Fibroblast of villous mesenchyme (primary cell): ENCODE results near the gene SLC22A12. TPM values are rescaled to one million over a fixed set of nuclear protein-coding genes. Genes with fewer than 3 reads are reported as not detected.
A peak's percentile ranks its signal among the peaks of the same experiment; 100 is the strongest.

ENCODE experiments used
- DNase-seq: peaks from one replicate; pipeline ENCODE4 v3.0.0-alpha.2; 2010; ENCODE audit warnings: low read depth
- H3K4me3 ChIP-seq: 2 replicates; pipeline ENCODE4 v1.5.1; 2011; ENCODE audit warnings: low read depth, mild to moderate bottlenecking, low read length
- total RNA-seq: library from RNA; depleted of rRNA; stranded (reverse); fragments of >200 nt; gene quantifications from 2 replicates; pipeline ENCODE4 v1.2.3, GENCODE V29; 2012
- TF ChIP-seq, protein P1 (sequence below): IDR thresholded peaks from 2 replicates; pipeline ENCODE4 v1.5.1; 2012; ENCODE audit warnings: low read depth, mild to moderate bottlenecking, low read length; ENCODE audit not compliant: insufficient read depth

The SLC22A12 gene
- total RNA-seq, 1 donor = not detected

DNA sequence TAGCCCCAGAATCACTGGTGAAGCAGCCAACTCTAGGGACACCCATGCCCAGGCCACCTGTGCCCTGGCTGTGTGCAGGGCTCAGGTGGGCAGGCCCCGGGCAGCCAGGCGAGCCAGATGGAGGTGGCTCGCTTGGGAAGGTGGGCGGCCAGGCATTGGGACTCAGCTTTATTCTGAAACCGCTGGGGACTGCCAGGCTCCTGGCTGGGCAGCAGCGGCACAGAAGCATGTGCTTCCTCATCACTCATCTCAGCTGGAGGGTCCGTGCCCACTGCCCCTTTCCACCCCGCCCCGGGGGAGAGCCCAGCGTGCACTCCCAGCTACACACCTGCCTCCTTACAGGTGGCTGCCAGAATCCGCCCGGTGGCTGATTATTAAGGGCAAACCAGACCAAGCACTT is 27.1 kb upstream of the SLC22A12 start:
- H3K4me3 ChIP-seq = no peak overlapping the region
- TF ChIP-seq, protein P1, sequence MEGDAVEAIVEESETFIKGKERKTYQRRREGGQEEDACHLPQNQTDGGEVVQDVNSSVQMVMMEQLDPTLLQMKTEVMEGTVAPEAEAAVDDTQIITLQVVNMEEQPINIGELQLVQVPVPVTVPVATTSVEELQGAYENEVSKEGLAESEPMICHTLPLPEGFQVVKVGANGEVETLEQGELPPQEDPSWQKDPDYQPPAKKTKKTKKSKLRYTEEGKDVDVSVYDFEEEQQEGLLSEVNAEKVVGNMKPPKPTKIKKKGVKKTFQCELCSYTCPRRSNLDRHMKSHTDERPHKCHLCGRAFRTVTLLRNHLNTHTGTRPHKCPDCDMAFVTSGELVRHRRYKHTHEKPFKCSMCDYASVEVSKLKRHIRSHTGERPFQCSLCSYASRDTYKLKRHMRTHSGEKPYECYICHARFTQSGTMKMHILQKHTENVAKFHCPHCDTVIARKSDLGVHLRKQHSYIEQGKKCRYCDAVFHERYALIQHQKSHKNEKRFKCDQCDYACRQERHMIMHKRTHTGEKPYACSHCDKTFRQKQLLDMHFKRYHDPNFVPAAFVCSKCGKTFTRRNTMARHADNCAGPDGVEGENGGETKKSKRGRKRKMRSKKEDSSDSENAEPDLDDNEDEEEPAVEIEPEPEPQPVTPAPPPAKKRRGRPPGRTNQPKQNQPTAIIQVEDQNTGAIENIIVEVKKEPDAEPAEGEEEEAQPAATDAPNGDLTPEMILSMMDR = no peak
- DNase-seq = no peak

DNA sequence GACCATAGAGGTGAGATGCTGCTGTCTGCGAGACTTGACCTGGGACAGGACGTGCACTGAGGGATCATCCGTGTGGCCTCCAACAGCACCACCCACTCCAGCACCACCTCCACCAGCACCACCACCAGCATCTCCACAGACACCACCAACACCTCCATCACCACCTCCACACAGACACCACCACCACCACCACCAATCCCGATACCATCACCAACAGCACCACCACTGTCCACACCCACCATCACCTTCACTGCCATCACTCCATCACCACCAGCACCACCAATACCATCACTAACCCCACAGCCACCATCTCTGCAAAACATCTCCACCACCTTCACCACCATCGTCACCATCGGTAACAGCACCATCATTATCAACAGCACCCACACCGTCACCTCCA is 26.6 kb upstream of the SLC22A12 start:
- no peak overlapping the region for H3K4me3 ChIP-seq
- DNase-seq = no peak
- TF ChIP-seq, protein P1 = no peak

DNA sequence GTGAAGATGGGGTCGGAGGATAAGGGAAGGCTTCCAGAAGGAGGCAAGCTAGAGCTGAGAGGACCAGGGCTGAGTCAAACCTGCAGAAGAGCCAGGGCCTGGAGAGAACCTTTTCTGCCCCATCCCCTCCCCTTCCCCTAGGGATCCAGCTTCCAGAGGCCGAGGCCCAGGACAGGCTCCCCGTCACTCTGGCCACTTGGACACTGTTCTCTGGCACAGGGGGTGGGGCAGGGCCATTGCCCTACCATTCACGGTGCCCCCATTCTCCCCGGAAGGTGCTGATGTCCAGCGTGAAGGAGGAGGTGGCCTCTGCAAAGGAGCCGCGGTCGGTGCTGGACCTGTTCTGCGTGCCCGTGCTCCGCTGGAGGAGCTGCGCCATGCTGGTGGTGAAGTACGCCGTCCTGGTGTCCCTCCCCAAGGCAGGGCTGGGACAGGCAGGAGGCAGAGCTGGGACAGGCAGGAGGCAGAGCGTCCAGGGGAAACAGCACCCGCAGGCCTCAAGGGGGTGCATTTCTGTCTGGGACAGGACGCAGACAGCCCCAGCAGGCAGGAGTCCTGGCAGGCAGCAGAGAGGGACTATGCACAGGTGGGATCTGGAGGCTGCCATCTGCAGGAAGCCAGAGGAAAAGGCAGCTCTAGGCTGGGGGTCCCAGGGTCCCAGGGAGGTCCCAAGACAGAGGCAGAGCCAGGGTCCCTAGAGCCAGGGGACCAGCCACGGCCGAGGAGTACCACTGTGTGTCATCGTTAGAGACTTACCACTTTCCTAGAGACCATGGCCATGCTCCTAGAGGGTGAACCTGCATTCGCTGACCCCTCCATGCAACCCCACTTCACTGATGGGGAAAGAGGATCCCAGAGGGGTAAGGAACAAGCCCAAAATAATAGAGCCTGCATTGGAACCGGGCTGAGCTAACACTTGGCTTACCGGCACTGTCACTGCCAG is 25.8 kb upstream of the SLC22A12 start:
- no peak for DNase-seq
- H3K4me3 ChIP-seq = no peak overlapping the region
- TF ChIP-seq, protein P1 = no peak

DNA sequence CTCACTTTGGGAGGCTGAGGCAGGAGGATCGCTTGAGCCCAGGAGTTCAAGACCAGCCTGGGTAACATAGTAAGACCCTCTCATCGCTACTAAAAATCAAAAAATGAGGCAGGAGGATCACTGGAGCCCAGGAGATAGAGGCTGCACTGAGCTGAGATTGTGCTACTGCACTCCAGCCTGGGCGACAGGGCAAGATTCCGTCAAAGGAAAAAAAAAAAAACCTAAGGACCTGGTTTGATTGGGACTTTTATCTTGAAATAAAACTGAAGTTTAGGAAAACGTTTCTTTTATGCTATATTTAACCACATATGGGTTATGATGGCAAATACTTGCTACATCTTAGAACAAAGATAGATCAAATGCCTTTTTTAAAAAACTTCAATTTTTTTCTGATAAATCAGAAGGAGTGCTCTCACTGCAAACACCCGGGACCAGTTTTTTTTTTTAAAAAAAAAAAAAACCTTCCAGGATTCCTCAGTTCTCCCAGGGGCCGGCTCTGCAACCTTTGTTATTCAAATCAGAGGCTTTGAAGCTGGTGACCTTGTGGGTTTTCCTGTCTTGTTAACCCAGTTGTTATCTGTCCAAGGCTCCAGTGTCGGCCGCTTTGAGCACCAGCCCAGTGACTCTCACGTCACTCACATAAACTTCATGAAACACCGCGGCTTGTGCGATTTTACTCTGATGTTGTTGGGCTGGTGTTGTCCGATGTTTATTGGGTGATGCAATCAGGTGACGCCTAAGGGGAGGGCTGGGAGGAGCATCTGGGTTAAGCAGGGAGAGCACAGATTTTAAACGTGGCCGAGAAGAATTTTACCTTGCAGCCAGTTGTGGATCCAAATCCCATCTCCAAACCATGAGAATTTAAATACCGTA is 24.7 kb upstream of the SLC22A12 start:
- TF ChIP-seq, protein P1 = no peak
- H3K4me3 ChIP-seq = peak overlapping the region; percentile 9
- peak; percentile 93 for DNase-seq

DNA sequence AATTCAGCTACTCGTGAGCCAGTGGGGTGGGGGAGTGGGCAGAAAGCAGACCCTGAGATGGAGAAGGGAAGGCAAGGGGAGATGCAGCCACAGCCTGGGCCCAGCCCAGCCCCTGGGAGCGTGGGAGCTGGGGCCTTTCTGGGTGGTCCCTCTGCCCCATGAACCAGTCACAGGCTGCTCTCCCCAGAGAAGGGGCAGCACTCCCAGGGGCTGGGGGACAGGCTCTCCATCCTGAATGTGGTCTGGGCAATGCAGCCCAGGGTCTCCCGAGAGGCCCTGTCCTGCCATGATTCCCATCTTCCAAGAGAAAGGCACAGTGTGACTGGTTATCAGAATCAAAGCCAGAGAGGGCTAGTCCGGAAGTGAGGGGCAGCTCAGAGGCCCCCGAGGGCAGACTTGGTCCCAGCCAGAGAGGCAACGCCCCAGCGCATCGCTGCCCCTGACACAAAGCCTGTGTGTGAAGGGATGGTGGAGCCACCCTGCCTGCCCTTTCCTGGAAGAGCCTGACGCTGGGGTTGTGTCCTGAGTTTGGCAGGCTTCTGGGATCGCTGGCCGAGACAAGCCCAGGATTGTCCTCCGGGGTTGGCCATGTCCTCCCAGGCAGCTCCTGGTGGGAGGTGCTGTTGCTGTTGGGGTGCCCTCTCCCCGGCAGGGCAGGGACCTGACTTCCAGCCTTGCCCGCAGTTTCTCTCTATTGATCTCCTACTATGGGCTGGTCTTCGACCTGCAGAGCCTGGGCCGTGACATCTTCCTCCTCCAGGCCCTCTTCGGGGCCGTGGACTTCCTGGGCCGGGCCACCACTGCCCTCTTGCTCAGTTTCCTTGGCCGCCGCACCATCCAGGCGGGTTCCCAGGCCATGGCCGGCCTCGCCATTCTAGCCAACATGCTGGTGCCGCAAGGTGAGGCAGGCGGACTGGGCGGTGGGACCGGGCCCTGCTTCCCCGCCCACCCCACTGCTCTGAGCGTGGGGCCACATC is 23.8 kb upstream of the SLC22A12 start:
- H3K4me3 ChIP-seq = no peak overlapping the region
- no peak for DNase-seq
- TF ChIP-seq, protein P1 = no peak

DNA sequence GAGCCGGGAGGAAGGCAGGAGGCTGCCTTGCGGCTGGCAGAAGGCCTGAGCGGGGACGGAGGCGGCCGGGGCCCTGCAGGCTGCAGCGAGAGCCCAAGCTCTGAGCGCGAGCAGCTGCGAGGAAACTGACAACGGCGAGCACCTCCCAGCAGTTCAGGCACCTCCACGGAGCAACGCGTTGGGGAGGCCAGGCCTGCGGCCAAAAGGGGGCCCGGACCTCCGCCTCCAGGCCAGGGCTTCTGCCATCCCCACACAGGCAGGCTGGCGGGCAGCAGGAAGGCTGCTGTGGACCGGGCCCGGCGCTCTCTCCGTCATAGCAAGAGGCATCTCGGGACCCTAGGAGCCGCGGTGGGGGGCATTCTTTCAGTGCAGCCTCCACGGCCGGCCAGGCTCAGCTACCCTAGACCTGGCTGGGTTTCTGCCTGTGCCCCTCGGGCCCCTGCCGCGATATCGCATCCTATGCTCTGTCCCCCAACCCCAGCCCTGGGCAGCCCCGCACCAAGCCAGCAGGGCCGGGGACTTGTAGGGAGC is 22.9 kb upstream of the SLC22A12 start:
- H3K4me3 ChIP-seq = no peak overlapping the region
- TF ChIP-seq, protein P1 = no peak
- DNase-seq = no peak
